ENCODE measurements around the gene CRABP1.

CRABP1 gene

GRCh38 chr15:78382114-78382880, 42.1 kb downstream of the CRABP1 start:
- no peak for DNase-seq

DNA sequence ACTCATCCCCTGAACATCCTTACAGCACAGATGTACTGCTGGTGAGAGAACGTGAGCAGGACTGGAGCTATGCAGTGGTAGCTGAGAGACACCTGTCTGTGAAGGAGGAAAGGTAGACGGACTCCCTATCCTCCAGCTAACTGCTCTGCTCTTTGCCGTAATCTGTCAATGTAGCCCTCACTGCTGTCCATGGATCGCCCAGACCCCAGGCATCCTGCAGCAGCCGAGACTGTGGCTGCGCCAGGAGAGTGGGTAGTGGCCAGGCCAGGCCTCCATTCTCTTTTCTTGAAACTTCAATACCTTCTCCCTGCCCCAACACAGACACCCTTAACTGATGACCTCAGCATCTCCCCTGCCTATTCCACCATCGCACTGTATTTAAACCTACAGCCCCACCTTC, 44.5 kb downstream of the CRABP1 start:
- DNase-seq = no peak

- DNase-seq = no peak
Measured at GRCh38 chr15:78387246-78388037, 47.3 kb downstream of the CRABP1 start.

- DNase-seq = no peak
Measured at GRCh38 chr15:78388865-78389264, 48.7 kb downstream of the CRABP1 start.

GRCh38 chr15:78389322-78389721, 49.2 kb downstream of the CRABP1 start:
- DNase-seq = no peak

DNA sequence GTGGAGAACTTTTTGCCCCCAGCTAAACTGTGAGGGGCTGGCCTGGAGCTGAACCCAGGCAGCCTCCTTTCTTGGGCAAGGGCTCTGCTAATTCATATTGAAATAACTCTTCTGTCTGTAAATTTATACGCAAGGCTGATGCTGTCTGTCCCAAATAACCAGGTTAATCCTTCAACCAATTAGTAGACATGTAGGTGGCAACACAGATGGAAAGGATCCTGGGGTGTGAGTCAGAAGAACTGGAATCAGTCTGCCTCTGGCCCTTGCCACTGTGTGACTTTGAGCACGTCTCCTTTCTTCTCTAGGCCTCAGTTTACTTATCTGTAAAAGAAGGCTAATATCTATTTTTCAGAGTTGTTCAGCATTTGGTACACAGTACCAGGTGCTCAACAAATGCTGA, 49.6 kb downstream of the CRABP1 start:
- DNase-seq = no peak

- DNase-seq = no peak
Measured at GRCh38 chr15:78390242-78390641, 50.1 kb downstream of the CRABP1 start.

DNA sequence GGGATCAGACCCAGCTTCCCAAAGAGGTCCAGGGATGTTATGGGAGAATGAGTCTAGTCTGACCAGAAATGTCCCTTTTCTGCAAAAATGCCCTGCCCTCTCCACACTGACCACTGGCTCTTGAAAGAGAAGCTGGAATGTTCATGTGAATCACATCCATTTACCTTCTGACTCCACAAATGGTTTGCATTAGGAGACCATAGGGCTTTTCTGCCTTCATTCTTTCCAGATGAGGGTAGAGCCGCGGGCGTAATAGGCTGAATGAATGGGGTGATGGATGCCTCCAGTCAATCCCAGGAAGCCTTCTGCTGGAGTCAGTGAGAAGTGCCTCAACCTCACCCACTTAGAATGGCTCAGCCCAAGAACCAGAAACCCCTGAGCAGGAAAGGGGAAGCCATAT, 50.7 kb downstream of the CRABP1 start:
- DNase-seq = no peak

DNA sequence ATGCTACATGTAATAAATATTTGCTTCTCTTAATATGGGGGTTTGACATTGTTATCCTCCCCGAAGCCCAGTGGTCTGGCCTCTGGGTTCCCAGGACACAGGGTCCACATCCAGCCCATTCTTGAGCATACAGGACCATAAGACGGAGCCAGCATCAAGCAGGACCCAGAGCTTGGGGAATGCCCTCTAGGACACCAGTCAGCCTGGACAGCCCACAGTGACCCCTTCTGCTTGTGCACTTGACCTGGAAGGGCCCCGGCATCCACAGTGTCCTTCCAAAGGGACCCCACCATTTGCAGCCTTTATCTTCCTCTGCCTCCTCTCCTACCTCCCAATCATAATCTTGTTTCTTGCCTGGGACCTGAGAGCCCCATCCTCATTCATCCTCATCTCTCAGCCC, 51.6 kb downstream of the CRABP1 start:
- no peak for DNase-seq

DNA sequence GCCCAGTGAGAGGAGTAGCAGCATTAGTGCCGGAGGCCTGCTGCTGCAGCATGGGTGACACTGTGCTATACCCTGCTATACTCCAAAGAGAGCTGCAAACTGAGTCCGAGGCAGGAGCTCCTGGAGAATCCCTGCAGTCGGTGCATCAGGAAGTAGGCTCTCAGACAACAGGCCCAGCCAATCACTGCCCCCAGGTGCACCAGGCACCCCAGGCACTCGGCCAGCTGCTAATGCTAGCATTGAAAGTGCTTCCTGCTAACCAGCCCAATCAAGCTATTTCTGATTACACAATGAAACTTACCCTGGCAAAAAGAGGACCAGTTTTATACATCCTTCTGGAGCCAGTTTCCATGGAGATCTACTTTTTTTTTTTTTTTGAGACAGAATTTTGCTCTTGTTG, 52.3 kb downstream of the CRABP1 start:
- no peak for DNase-seq

GRCh38 chr15:78393137-78393536, 53.0 kb downstream of the CRABP1 start:
- DNase-seq = no peak

DNA sequence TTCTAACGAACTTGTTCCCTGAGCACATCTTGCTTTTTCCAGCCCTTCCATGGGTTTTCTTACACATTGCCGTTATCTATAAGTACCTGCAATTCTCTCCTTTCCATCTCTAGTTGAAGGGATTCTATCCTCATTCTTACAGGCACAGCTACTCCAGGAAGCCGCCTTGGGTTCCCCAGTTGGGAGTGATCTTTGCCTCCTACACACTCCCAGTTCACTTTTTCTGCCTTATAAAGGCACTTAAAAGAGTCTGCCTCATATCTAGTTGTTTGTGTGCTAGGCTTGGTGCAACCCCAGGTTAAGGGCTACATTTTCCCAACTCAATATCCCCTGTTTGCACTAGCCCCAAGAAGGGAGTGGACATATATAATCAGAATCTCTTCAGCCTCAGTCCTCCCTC, 53.9 kb downstream of the CRABP1 start:
- no peak for DNase-seq

DNA sequence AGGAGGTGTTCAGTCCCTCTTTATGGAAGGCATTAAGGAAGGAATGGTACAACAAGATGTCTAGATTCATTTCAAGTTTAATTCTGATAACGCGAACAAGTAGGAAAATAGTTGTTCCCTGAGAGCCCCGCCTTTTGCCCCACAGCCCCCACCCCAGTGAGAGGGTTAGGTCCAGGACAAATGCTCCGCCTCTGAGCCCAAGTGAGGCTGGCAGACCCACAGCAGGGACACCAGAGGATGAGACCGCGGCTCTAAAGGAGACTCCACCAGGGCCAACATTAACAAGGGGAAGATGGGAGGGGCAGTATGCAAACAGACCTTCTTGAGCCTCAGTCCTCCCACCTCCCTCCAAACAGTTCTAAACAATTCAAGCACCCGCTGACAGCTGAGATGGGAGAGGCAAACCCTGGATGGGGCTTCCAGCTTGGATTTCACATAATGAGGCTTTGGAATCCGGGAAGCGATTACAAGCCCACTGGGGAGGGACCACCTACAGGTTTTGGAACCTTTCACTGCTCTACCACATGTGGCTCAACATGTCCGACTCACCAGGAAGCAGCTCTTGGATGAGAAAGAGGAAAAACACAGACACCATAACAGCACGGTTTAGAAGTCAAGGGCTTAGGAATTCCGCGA, 54.9 kb downstream of the CRABP1 start:
- peak; percentile 8 for DNase-seq

GRCh38 chr15:78396186-78396814, 56.1 kb downstream of the CRABP1 start:
- no peak for DNase-seq

DNA sequence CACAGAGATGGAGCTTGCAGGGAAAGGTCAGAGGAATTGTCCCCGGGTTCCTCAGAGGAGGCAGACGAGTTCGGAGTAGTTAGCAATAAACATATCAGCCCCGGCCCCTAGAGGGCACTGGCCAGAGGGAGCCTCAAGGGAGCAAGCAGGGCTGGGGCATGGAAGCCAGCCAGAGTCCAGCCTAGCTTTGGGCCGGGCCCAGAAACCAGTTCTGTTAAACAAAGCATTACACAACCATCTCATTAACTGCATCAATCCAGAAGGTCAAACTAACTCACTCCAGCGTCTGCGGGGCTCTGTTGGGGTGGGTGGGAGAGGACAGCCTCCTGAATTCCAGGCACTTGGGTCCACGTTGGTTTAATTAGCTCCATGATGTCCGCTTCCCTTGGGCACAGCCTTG, 56.8 kb downstream of the CRABP1 start:
- no peak for DNase-seq

DNA sequence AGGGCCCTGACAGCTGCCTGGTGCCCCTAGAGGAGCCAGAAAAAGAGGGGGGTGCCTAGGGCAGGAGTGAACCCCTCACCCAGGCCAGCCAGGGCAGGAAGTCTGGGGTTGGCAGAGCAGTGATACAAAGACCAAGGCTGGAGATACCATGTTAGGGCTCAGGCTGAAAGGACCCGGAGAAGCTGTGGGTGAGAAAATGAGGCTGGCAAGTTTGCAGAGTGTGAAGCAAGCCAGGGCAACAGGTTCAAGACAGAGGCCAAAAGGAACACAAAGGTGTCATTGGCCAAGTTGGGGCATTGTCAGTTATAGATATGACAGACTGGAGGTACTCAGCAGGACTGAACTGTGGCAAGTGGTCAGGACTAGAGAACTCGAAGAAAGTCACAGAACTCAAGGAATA, 57.2 kb downstream of the CRABP1 start:
- no peak for DNase-seq
